Raji (cell line): Measurements from ENCODE around the gene KDM4B.

Source experiments
- POLR2A ChIP-seq: IDR thresholded peaks from 2 replicates; pipeline ENCODE4 v1.6.1; 2011; ENCODE audit warnings: low read depth, low read length, control low read depth; ENCODE audit not compliant: insufficient read depth

Gene KDM4B

DNA sequence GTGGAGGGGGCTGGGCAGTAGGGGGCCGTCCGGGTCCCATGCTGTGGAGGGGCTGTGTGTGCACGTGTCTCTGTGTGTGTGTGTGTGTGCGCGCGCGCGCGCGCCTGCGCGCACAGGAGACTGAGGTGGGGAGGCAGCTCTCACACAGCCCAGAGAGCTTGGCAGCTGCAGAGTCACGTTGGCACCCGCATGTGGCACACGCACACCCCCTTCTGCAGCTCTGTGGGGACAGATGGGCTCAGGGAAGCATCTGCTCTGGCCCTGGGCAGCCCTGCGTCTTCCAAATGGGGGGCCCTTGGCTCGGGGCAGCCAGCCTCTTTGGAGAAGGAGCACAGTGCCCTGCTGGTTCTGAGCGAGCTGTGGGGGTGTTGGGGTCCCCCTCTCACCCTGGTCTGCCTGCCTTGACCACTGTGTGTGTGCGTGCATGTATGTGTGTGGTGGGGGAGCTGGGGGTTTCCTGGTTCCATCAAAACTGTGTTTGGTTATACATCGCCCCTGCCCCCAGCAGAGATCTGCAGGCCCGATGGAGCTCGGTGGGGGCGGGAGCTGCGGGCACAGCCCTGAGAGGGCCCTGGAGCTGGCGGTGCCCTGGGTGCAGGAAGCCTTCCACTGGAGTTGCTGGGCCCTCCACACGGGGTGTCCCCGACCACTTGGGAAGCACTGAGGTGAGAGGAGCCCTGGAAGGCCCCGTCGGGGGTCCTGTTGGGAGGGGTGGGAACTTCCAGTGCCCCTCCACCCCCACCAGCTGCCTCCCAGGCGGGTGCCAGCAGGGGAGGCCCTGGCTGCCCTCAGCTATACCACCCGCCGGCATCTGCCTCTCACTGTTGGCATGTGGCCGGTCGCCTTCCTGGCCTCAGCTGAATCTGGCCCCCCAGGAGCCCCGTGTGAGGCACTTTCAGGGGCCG lies 67.1 kb downstream of the KDM4B start:
- TF ChIP-seq POLR2A, result no peak

DNA sequence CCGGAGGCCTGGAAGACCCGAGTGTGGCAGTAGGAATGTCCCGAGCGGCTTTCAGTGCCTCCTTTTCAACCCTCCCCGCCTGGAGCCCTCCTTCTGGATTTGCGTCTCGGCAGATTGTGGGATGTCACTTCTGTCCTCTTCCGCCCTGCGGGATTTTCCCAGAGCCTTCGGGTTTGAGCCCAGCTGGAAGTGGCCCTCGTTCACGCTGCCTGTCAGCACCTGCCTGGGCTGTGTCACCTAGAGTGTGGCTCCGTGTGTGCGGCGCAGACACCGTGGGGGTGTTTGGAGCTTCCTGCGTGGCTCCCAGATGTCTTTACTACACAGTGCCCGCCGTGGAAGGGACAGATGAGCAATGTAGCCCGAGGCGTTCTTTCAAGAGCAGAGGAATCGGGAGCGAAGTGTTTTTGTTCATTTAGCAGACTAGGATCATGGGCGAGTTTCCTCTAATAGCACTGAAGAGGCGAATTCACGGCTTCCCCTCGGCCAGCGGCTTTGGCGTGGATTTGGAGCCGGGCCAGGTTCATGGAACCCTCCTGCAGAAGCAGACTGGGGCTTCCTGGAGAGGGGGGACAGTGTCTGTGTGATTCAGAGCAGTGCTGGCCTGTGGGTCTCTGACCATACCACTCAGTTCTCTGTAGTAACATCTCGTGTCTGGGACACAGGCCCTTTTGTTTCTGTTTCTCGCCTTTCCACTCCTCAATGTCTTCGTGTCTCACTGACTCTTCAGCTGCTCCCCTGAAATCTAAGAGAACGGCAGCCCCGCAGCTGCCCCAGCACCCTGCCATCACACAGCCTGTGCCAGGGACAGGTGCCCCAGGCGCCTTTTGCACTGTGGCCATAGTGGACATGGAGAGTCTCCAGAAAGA lies 68.0 kb downstream of the KDM4B start:
- TF ChIP-seq POLR2A, result no peak

DNA sequence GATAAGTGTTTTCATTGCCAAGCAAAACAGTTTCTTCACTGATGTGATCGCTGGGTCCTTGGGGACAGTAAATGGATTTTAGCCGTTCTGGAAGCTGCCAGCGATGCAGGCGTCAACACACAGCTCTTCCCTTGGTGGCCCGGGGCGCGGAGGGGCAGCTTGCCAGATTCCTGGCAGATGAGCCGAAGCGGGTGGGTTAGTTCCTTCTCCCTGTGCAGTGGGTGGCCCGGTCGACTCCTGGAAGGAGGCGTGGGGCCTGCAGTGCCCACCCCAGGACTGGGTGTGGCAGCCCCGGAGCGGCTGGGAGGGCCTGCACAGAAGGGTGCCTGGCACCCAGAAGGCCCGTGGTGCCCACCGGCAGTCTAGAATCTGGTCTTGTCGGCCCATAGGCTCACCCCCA lies 69.0 kb downstream of the KDM4B start:
- no peak for TF ChIP-seq POLR2A

DNA sequence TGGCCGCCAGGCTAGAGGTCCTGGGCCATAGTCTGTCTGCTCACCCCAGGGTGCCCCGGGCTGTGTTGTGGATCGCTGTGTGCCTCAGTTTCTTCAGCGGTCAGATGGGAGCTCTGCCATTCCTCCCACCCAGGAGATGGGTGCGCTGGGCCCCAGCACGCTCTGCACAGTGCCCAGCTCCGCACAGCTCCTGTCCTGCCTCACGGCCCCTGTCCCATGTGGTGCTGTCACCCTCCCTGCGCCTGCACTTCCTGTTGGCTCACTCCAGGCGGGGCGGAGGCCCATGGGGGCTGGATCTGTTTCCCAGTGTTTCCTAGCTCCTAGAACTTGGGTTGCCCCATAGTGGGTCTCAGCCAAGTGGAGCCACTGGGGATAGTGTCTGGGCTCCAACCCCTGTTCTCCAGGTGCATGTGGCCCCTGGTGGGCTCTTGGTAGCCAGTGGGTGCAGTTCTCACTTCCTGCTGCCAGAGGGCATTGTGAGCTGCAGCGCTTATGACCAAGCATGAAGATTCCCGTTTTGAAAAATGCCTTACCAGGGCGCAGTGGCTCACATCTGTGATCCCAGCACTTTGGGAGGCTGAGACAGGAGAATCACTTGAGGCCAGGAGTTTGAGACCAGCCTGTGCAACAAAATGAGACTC lies 69.8 kb downstream of the KDM4B start:
- no peak for TF ChIP-seq POLR2A

DNA sequence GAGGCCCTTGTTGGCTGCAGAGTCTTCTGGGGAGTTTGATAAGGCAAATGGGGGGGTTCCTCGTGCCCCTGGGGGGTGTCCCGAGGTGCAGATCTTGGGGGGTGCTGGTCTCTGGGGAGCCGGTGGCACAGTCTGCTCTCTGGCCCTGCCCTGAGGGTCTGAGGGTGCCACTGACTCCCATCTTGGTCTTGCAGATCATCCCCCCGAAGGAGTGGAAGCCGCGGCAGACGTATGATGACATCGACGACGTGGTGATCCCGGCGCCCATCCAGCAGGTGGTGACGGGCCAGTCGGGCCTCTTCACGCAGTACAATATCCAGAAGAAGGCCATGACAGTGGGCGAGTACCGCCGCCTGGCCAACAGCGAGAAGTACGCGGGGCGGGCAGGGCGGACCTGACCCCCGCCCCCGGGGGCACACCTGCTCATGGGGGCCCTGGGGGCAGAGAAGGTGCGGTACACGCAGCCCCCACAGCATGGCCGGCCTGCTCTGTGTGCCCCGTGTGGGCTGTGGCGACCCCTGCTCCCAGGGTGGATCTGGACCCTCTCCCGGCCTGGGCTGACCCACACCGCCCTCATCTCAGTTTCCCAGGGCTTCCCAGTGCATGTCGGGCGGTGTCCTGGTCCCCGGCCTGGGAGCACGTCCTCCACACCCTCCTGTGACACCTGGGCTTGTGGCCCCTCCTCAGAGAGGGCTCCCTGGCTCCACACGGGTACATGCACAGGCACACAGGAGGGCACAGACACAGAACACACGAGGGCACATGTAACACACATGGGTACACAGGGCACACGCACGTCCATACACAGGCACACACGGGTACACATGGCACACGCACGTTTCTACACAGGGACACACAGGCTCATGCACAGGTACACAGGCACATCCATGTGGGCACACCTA lies 71.0 kb downstream of the KDM4B start:
- TF ChIP-seq POLR2A, result no peak

DNA sequence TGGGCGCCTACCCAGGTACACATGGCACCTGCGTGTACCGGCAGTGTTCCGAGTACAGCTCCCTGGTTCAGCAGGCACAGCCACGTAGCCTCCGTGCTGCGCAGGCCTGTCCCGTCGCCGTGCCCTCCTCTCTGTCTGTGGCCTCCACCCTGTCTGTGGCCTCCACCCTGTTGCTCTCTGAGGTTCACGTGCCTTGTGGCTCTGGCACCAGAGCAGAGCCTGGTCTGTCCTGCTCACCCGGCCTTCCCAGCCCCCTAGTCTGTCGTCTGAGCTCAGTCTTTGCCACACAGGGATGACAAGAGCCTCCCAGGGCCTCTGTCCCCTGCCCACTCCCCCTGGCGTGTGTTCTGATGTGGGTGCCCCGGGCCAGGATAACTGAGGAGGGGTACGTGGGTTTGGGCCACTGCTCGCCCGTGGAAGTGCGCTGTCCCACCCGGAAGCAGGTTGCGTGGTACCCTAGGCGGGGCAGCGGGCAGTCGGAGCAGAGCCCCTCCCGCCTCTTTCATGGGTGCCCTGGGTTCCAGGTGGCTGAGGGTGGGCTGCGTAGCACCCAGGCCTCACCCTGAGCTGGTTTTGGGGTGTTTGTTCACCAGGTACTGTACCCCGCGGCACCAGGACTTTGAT lies 71.7 kb downstream of the KDM4B start:
- no peak for TF ChIP-seq POLR2A

DNA sequence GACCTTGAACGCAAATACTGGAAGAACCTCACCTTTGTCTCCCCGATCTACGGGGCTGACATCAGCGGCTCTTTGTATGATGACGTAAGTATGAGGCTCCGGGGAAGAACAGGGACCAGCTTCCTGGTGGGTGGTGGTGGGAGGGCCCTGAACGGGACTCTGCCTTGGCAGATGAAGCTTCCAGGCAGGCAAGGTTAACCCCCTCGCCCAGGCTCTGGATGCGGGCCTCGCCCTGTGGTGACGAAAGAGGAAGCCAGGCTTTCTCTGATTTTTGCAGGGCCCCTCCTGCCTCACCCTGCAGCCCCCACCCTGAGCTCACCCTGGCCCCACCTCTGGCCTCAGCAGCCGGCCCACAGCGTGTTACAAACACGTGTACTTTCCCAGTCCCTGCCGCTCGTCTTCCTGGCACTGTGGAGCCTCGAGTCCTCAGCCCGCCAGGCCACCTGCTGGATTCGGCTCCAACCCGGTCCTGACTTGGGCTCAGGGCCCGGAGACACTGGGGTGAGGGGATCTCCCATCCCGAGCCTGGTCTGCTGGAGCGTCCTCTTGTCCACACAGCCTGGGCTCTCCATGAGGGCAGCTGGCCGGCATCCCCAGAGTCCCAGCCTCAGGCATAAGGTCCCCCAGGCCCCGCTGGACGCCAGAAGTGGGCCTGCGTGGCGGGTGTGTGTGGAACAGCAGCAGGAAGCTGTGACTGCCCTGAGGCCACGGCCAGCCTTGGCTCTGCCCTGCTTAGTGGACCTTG lies 72.4 kb downstream of the KDM4B start:
- TF ChIP-seq POLR2A, result no peak

DNA sequence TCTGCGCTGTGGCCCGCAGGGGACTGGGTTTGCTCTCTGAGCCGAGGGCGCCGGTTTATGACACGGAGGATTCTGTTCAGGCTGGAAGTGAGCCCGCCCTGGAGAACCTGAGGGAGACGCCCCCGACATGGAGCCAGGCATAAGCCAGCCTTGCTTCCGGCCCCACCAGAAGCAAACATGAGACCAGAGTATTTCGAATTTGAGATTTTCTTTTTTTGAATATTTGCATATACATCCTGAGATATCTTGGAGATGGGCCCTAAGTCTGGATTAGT lies 72.9 kb downstream of the KDM4B start:
- no peak for TF ChIP-seq POLR2A

DNA sequence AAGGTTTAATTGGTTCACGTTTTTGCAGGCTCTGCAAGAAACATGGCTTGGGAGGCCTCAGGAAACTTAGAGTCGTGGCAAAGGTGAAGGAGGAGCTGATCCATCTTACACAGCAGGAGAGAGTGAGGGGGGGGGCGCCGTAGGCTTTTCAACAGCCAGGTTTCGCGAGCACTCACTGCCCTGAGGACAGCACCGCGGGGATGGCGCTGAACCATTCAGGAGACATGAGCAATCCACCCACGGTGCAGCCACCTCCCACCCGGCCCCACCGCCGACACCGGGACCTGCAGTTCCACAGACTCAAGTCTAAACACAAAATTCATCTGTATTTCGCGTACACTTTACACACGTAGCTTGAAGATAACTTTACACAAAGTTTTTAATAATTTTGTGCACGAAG lies 73.6 kb downstream of the KDM4B start:
- TF ChIP-seq POLR2A, result no peak

DNA sequence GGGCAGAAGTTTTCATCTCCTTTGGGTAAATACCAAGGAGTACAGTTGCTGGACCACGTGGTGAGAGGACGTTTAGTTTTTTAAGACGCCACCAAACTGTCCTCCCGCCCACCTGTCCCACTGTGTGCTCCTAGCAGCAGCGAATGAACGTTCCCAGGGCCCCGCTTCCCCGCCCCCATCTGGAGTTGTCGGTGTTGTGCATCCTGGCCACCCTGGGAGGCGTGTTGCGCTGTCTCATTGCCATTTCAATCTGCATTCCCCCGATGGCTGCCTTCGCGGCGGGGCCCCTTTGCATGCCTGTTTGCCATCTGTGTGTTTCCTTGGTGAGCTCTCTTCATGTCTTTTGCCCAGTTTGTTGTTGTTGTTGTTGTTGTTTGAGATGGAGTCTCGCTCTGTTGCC lies 76.1 kb downstream of the KDM4B start:
- no peak for TF ChIP-seq POLR2A

DNA sequence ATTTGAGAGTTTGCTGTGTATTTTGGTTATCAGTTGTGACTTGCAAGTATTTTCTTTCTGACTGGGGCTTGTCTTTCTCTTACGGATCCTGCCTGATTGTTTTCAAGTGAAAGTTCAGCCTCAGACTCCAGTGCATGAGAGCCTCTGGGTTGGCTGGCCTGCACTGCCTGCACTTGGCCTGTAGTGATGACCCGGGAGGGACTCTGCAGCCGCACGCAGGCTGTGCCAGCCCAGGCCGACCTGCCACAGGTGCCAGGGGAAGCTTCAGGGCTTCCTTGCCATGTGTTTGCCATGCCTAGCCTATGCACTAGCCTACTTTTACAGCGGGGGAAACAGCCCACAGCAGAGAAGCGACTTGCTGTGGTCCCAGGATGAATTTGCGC lies 77.0 kb downstream of the KDM4B start:
- TF ChIP-seq POLR2A, result no peak

DNA sequence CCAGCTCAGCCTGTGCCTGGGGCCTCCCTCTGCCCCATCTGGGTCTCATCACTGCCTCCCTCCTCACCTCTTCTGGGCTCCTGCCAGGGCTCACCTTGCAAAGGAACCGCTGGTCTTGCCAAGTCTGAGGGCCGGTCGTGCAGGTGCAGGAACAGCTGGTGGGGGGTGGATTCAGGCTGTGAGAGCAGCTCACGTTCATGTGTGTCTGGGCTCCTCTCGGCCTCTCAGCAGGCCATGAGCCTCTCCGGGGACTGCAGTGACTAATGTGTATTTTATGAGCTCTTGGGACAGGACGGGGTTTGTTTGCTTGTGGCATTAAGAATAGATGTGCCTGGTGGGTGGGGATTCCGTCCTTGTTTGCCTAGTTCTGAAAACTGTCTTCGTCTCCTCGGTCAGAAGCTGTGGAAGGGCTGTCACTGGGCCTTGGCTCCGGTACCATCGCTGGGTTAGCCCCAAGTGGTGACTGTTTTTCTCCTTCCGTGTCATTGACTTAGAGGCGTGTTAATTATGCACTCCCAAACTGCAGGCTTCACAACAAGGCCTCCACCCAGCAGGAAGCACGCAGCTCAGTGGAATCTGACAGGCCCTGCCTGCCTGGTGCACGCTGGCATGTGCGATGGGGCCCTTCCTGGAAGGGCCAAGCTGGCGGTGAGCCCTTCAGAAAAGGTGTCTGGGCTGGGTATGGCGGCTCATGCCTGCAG lies 77.6 kb downstream of the KDM4B start:
- no peak for TF ChIP-seq POLR2A

DNA sequence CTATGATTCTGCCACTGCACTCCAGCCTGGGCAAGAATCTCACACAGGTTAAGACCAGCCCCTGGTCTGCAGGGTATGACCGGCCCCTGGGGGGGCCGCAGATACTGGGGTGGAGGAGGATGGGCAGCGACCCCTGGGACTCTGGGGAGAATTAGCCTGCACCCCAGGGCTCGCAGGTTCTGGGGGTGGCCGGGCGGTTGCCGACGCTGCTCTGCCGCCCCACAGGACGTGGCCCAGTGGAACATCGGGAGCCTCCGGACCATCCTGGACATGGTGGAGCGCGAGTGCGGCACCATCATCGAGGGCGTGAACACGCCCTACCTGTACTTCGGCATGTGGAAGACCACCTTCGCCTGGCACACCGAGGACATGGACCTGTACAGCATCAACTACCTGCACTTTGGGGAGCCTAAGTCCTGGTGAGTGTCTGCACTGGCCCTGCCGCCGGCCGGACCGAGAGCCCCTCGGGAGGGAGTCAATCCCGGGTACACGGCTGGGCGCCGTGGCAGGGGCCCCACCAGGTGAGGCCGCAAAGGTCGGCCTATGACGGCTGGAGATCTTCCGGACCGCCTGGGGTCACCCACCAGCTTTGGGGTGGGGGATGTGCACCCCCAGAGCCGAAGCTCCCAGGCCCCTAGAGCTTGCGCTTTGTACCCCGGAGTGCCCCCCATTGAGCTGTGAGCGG lies 78.5 kb downstream of the KDM4B start:
- TF ChIP-seq POLR2A, result no peak

DNA sequence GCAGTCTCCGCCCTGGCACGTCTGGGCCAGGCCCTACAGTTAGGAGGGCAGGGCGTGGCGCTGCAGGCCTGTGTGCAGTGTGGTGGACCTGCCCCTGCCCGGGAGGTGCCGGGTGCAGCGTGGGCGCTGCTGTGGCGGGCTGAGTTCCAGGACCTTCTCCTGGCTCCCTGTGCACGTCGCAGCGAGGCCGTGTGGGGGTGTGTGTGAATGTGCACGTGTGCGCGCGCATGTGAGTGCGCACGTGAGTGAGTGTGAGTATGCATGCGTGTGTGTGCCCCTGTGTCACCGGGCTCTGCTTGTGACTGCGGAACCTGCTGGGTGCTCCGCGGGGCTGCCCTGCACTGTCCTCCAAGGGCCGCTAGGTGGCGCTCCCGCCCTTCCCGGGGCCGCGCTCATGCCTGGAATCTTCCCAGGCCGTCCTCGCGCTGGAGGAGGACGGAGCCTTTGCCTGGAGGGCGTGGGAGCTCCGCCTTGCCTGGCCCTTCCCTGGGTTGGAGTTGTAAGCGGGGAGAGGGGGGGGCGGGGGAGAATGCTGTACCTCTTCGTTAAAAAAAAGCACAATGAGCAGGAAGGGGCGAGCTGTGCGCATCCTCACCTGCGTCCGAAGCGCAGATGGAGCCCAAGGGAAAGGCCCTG lies 79.3 kb downstream of the KDM4B start:
- TF ChIP-seq POLR2A, result no peak
